Measurements from ENCODE around the gene ATF3. TPM values are rescaled to one million over a fixed set of nuclear protein-coding genes. Genes with fewer than 3 reads are reported as not detected.

Gene ATF3
- total RNA-seq (2014; rRNA removed; shearing (Covaris generic)), result 2.6 and 4.9 TPM in 2 replicates
- 12.6 and 13.3 TPM in 2 replicates for polyA plus RNA-seq (2015; cell fraction: cytosol; rRNA removed)
- polyA plus RNA-seq (2015; cell fraction: nucleus; rRNA removed), result 12.0 and 12.8 TPM in 2 replicates

GRCh38 chr1:212608392-212608958, at the start of gene ATF3:
ATF3 (plus strand) TSS chr1:212608761; CDS start chr1:212615022, 6,261 bp downstream.
- peak; percentile 98 for DNase-seq (ENCODE audit: low read depth)

GRCh38 chr1:212559929-212560328, 48.6 kb upstream of the ATF3 start:
- no peak for DNase-seq (ENCODE audit: low read depth)

GRCh38 chr1:212560933-212561460, 47.6 kb upstream of the ATF3 start:
- DNase-seq (ENCODE audit: low read depth), result no peak

GRCh38 chr1:212561501-212561931, 47.0 kb upstream of the ATF3 start:
- DNase-seq (ENCODE audit: low read depth), result peak; percentile 47

- DNase-seq (ENCODE audit: low read depth), result no peak
These were observed 45.8 kb upstream of the ATF3 start for GRCh38 chr1:212562771-212563170.

- DNase-seq (ENCODE audit: low read depth), result no peak
These were observed 43.5 kb upstream of the ATF3 start for GRCh38 chr1:212565079-212565478.

GRCh38 chr1:212565571-212566305, 42.8 kb upstream of the ATF3 start:
- peak; percentile 22 for DNase-seq (ENCODE audit: low read depth)

GRCh38 chr1:212566522-212567479, 41.8 kb upstream of the ATF3 start:
- DNase-seq (ENCODE audit: low read depth), result peak; percentile 84

GRCh38 chr1:212567638-212568037, 40.9 kb upstream of the ATF3 start:
- no peak for DNase-seq (ENCODE audit: low read depth)

GRCh38 chr1:212568978-212569537, 39.5 kb upstream of the ATF3 start:
- no peak for DNase-seq (ENCODE audit: low read depth)

GRCh38 chr1:212574732-212575131, 33.8 kb upstream of the ATF3 start:
- DNase-seq (ENCODE audit: low read depth), result no peak

GRCh38 chr1:212575333-212575732, 33.2 kb upstream of the ATF3 start:
- DNase-seq (ENCODE audit: low read depth), result no peak

GRCh38 chr1:212578041-212578440, 30.5 kb upstream of the ATF3 start:
- no peak for DNase-seq (ENCODE audit: low read depth)

GRCh38 chr1:212581034-212581433, 27.5 kb upstream of the ATF3 start:
- no peak for DNase-seq (ENCODE audit: low read depth)

- DNase-seq (ENCODE audit: low read depth), result no peak
These were observed 26.3 kb upstream of the ATF3 start for GRCh38 chr1:212582291-212582690.

GRCh38 chr1:212582808-212583615, 25.5 kb upstream of the ATF3 start:
- no peak for DNase-seq (ENCODE audit: low read depth)

GRCh38 chr1:212583643-212584042, 24.9 kb upstream of the ATF3 start:
- no peak for DNase-seq (ENCODE audit: low read depth)

- no peak for DNase-seq (ENCODE audit: low read depth)
These were observed 24.3 kb upstream of the ATF3 start for GRCh38 chr1:212584092-212584886.

- DNase-seq (ENCODE audit: low read depth), result no peak
These were observed 23.4 kb upstream of the ATF3 start for GRCh38 chr1:212585210-212585609.

Data from HT1080 (cell line).